GM18520 (cell line): ENCODE results near the gene ACSL5.
A peak's percentile ranks its signal among the peaks of the same experiment; 100 is the strongest.
"Not testable (repeated sequence)": the region's sequence is repeated elsewhere in the genome, so short reads cannot be mapped to it uniquely, and the experiment has no call there.

Experiments
- ATAC-seq: cut with Tn5 transposase; IDR thresholded peaks from one replicate; pipeline ENCODE4 v1.9.1; 2021; ENCODE audit not compliant: unreplicated experiment

The ACSL5 gene

GRCh38 chr10:112349521-112350085, 24.3 kb upstream of the ACSL5 start:
- ATAC-seq: no peak

- ATAC-seq: no peak
Observed at GRCh38 chr10:112351146-112351545, 22.8 kb upstream of the ACSL5 start.

- no peak for ATAC-seq
Observed at GRCh38 chr10:112352044-112352443, 21.9 kb upstream of the ACSL5 start.

GRCh38 chr10:112353046-112353445, 20.9 kb upstream of the ACSL5 start:
- ATAC-seq: no peak

GRCh38 chr10:112356686-112357085, 17.2 kb upstream of the ACSL5 start:
- ATAC-seq: no peak

- ATAC-seq: no peak
Observed at GRCh38 chr10:112359606-112360307, 14.2 kb upstream of the ACSL5 start.

- no peak for ATAC-seq
Observed at GRCh38 chr10:112360308-112361270, 13.3 kb upstream of the ACSL5 start.

GRCh38 chr10:112361951-112362751, 11.8 kb upstream of the ACSL5 start:
- no peak for ATAC-seq

GRCh38 chr10:112362833-112363232, 11.1 kb upstream of the ACSL5 start:
- no peak for ATAC-seq

GRCh38 chr10:112363696-112364688, 9.9 kb upstream of the ACSL5 start:
- no peak for ATAC-seq

- no peak for ATAC-seq
Observed at GRCh38 chr10:112365014-112365432, 8.9 kb upstream of the ACSL5 start.

- ATAC-seq: no peak
Observed at GRCh38 chr10:112365451-112365850, 8.5 kb upstream of the ACSL5 start.

GRCh38 chr10:112366992-112367391, 6.9 kb upstream of the ACSL5 start:
- ATAC-seq: no peak

GRCh38 chr10:112367516-112367915, 6.4 kb upstream of the ACSL5 start:
- ATAC-seq: no peak

GRCh38 chr10:112369495-112370423, 4.2 kb upstream of the ACSL5 start:
- peak; percentile 99 for ATAC-seq

- ATAC-seq: no peak
Observed at GRCh38 chr10:112370424-112370819, 3.5 kb upstream of the ACSL5 start.

- not testable (repeated sequence) for ATAC-seq
Observed at GRCh38 chr10:112371326-112371725, 2.6 kb upstream of the ACSL5 start.

- ATAC-seq: not testable (repeated sequence)
Observed at GRCh38 chr10:112372182-112372810, 1.6 kb upstream of the ACSL5 start.
